ENCODE results near the gene BUB3.

DNA sequence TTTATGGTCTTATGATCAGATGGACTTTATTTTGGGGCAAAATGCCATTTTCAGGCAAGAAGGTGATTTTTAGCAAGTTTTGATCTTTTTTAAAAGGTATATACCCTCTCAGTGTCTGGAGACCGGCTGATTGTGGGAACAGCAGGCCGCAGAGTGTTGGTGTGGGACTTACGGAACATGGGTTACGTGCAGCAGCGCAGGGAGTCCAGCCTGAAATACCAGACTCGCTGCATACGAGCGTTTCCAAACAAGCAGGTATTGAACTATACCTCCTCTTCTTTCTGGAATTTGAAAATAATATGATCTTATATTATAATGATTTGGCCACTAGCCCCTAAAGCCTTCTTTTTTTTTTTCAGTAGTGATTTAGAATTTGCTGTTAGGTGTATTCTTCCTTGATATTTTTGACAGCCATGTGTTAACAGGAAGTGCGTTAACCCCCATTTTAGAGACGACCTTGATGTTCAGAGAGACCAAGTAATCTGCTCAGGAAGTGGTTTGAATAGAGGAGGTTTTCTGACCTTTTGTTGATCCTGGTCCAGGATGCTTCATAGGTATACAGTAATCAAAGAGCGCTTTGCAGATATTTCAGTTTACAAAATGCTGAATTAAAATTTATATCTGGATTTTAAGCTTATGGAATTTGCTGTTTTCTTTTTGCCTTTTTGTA is 6.2 kb downstream of the BUB3 start:
- TF ChIP-seq, protein P1, sequence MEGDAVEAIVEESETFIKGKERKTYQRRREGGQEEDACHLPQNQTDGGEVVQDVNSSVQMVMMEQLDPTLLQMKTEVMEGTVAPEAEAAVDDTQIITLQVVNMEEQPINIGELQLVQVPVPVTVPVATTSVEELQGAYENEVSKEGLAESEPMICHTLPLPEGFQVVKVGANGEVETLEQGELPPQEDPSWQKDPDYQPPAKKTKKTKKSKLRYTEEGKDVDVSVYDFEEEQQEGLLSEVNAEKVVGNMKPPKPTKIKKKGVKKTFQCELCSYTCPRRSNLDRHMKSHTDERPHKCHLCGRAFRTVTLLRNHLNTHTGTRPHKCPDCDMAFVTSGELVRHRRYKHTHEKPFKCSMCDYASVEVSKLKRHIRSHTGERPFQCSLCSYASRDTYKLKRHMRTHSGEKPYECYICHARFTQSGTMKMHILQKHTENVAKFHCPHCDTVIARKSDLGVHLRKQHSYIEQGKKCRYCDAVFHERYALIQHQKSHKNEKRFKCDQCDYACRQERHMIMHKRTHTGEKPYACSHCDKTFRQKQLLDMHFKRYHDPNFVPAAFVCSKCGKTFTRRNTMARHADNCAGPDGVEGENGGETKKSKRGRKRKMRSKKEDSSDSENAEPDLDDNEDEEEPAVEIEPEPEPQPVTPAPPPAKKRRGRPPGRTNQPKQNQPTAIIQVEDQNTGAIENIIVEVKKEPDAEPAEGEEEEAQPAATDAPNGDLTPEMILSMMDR (conservative IDR thresholded peaks at IDR 0.05; ENCODE audit: low read depth in 2 of 2) = no peak
- TF ChIP-seq EZH2 (IDR thresholded peaks at IDR 0.05; ENCODE audit: low read depth, unreplicated experiment) (no peak), EZH2phosphoT487 (IDR thresholded peaks at IDR 0.05; ENCODE audit: unreplicated experiment) (no peak)
